Neural progenitor cell (in vitro differentiated cells): Measurements from ENCODE around the gene ESPL1. TPM values are rescaled to one million over a fixed set of nuclear protein-coding genes. Genes with fewer than 3 reads are reported as not detected.
A peak's percentile ranks its signal among the peaks of the same experiment; 100 is the strongest.

Experiments
- DNase-seq: peaks from one replicate; pipeline ENCODE4 v3.0.0-alpha.2; 2016; ENCODE audit warnings: low spot score
- H2AFZ ChIP-seq: fragments of 200-600 bp; sonication (generic); replicated peaks from 2 replicates; pipeline ENCODE4 v1.6.1; 2016; ENCODE audit warnings: antibody characterized with exemption
- H3F3A ChIP-seq: fragments of 200-600 bp; sonication (generic); 2 replicates; pipeline ENCODE4 v1.6.1; 2016; ENCODE audit warnings: antibody characterized with exemption, low read depth
- H3K27ac ChIP-seq: fragments of 200-600 bp; sonication (generic); 2 replicates; pipeline ENCODE4 v1.5.1; 2016; ENCODE audit warnings: mild to moderate bottlenecking
- H3K27me3 ChIP-seq: fragments of 200-600 bp; sonication (generic); 2 replicates; pipeline ENCODE4 v1.6.1; 2016; ENCODE audit warnings: mild to moderate bottlenecking, moderate library complexity
- H3K36me3 ChIP-seq: fragments of 200-600 bp; sonication (generic); 2 replicates; pipeline ENCODE4 v1.5.1; 2016
- H3K4me1 ChIP-seq: fragments of 200-600 bp; sonication (generic); 2 replicates; pipeline ENCODE4 v1.6.1; 2016; ENCODE audit warnings: mixed run types
- H3K4me2 ChIP-seq: fragments of 200-600 bp; sonication (generic); 2 replicates; pipeline ENCODE4 v1.6.1; 2016
- H3K4me3 ChIP-seq: fragments of 200-600 bp; sonication (generic); 2 replicates; pipeline ENCODE4 v1.5.1; 2016
- H3K79me2 ChIP-seq: fragments of 200-600 bp; sonication (generic); 2 replicates; pipeline ENCODE4 v1.6.1; 2016; ENCODE audit warnings: low read depth
- H3K9ac ChIP-seq: fragments of 200-600 bp; sonication (generic); 2 replicates; pipeline ENCODE4 v1.6.1; 2016
- H3K9me3 ChIP-seq: fragments of 200-600 bp; sonication (generic); 2 replicates; pipeline ENCODE4 v1.5.1; 2016; ENCODE audit warnings: low read depth
- H4K20me1 ChIP-seq: fragments of 200-600 bp; sonication (generic); 2 replicates; pipeline ENCODE4 v1.6.1; 2016; ENCODE audit warnings: low read depth
- H3K27ac Mint-ChIP-seq: 3 replicates; pipeline ENCODE4 v1.8.0; 2021; ENCODE audit warnings: mixed read lengths
- H3K27me3 Mint-ChIP-seq: 2 replicates; pipeline ENCODE4 v1.8.0; 2022; ENCODE audit warnings: low read depth, mild to moderate bottlenecking, inconsistent platforms, moderate library complexity, mixed read lengths; ENCODE audit not compliant: insufficient read depth
- H3K36me3 Mint-ChIP-seq: 3 replicates; pipeline ENCODE4 v1.8.0; 2021; ENCODE audit warnings: mixed read lengths
- H3K4me1 Mint-ChIP-seq: 3 replicates; pipeline ENCODE4 v1.8.0; 2021; ENCODE audit warnings: mixed read lengths
- H3K4me3 Mint-ChIP-seq: 3 replicates; pipeline ENCODE4 v1.8.0; 2021; ENCODE audit warnings: mild to moderate bottlenecking, moderate library complexity, mixed read lengths
- H3K9me3 Mint-ChIP-seq: 3 replicates; pipeline ENCODE4 v1.8.0; 2020; ENCODE audit warnings: mixed read lengths
- EZH2 ChIP-seq: fragments of 200-600 bp; sonication (generic); IDR thresholded peaks from 2 replicates; pipeline ENCODE4 v1.6.1; 2017; ENCODE audit warnings: antibody characterized with exemption, mild to moderate bottlenecking, moderate library complexity
- EZH2phosphoT487 ChIP-seq: fragments of 200-600 bp; sonication (generic); IDR thresholded peaks from 2 replicates; pipeline ENCODE4 v1.6.1; 2017; ENCODE audit warnings: antibody characterized with exemption
- total RNA-seq: library from RNA; depleted of rRNA; stranded (reverse); fragments of >200 nt; gene quantifications from 2 replicates; pipeline ENCODE4 v1.2.3, GENCODE V29; 2015; ENCODE audit warnings: low replicate concordance
- TF ChIP-seq, protein P1 (sequence below): fragments of 200-600 bp; sonication (generic); IDR thresholded peaks from 2 replicates; pipeline ENCODE4 v1.5.1; 2017; ENCODE audit warnings: antibody characterized with exemption, mild to moderate bottlenecking

ESPL1 gene
- total RNA-seq, 1 donor from 2014 or later = 34.3 TPM

DNA sequence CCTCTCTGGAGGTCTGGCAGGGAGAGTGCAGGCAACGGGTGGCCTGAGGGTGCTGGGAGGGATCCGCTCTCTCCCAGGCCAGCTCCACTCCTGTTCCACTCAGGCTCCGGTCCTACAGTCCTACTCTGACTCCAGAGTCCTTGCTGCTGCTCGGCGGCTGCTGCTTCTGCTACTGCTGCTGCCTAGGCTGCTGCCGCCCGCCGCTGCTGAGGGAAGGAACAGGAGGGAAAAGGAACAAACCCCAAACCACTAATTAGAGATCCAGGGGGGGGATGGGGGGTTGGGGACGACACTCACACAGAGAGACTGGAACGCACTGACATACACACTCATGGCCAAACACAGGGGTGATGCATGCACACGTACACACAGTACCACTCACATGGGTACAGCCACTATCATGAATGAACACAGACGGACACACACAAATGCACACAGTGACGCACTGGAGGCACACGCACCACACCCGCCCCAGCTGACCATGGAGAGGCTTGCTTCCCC, 68.1 kb downstream of the ESPL1 start, which contains the start of gene SP7:
Gene SP7, minus strand, starts transcription at position 174 of the 501 bp plus-strand sequence. CDS start 708 bp downstream, outside the sequence.
- Mint-ChIP-seq H3K36me3 (no peaks in the 10 kb centered on the region), H3K9me3 (no peaks in the 10 kb centered on the region), H3K27me3 (peaks cover 9% of the 10 kb centered on the region), H3K4me3 (no peak within 1 kb of the TSS), H3K27ac (peak within 1 kb of the TSS; percentile 34), H3K4me1 (peaks cover 38% of the 10 kb centered on the region)
- H4K20me1 ChIP-seq = no peaks in the 10 kb centered on the region
- H3K79me2 ChIP-seq = no peaks in the 10 kb centered on the region
- peak; percentile 37 for DNase-seq
- H3K27ac ChIP-seq = no peak within 1 kb of the TSS
- no peak for TF ChIP-seq EZH2phosphoT487
- TF ChIP-seq EZH2 = no peak
- TF ChIP-seq, protein P1, sequence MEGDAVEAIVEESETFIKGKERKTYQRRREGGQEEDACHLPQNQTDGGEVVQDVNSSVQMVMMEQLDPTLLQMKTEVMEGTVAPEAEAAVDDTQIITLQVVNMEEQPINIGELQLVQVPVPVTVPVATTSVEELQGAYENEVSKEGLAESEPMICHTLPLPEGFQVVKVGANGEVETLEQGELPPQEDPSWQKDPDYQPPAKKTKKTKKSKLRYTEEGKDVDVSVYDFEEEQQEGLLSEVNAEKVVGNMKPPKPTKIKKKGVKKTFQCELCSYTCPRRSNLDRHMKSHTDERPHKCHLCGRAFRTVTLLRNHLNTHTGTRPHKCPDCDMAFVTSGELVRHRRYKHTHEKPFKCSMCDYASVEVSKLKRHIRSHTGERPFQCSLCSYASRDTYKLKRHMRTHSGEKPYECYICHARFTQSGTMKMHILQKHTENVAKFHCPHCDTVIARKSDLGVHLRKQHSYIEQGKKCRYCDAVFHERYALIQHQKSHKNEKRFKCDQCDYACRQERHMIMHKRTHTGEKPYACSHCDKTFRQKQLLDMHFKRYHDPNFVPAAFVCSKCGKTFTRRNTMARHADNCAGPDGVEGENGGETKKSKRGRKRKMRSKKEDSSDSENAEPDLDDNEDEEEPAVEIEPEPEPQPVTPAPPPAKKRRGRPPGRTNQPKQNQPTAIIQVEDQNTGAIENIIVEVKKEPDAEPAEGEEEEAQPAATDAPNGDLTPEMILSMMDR = no peak
- H3K36me3 ChIP-seq = no peaks in the 10 kb centered on the region
- H2AFZ ChIP-seq = peak within 1 kb of the TSS; percentile 63
- H3K4me1 ChIP-seq = peaks cover 36% of the 10 kb centered on the region
- H3K4me3 ChIP-seq = no peak within 1 kb of the TSS
- no peak within 1 kb of the TSS for H3K9ac ChIP-seq
- H3K27me3 ChIP-seq = no peaks in the 10 kb centered on the region
- H3K4me2 ChIP-seq = peak within 1 kb of the TSS; percentile 61
- H3F3A ChIP-seq = peaks cover 2% of the 10 kb centered on the region
- no peaks in the 10 kb centered on the region for H3K9me3 ChIP-seq

DNA sequence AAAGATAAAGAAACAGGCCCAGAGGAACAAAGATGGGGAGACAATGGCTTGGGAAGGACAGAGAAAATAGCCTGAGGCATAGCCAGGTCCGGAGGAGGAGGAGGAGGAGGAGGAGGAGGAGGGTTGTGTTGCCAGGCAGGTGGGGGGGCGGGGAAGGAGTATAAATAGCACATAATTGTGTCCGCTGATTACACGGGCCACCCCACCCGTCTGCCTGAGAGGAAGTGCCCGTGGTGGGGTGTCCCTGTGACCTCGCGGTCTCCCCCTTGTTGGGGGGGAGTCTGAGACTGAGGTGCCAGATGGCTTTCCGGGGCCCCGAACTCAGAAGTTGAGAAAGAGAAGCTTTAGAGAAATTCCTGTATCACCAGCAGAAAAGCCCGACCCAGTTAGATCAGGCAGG, 69.9 kb downstream of the ESPL1 start:
- no peak for TF ChIP-seq EZH2phosphoT487
- TF ChIP-seq, protein P1 = no peak
- no peak for TF ChIP-seq EZH2
- Mint-ChIP-seq H3K36me3 (no peaks in the 10 kb centered on the region), H3K27ac (peak overlapping the region; percentile 14), H3K9me3 (no peaks in the 10 kb centered on the region), H3K27me3 (peaks cover 16% of the 10 kb centered on the region), H3K4me1 (peaks cover 37% of the 10 kb centered on the region), H3K4me3 (no peak overlapping the region)
- H3K79me2 ChIP-seq = no peaks in the 10 kb centered on the region
- H3K27me3 ChIP-seq = no peaks in the 10 kb centered on the region
- H3K9me3 ChIP-seq = no peaks in the 10 kb centered on the region
- H3F3A ChIP-seq = peaks cover 2% of the 10 kb centered on the region
- no peak overlapping the region for H3K9ac ChIP-seq
- no peak overlapping the region for H3K27ac ChIP-seq
- H3K4me2 ChIP-seq = peak overlapping the region; percentile 36
- no peak overlapping the region for H3K4me3 ChIP-seq
- no peak for DNase-seq
- peaks cover 36% of the 10 kb centered on the region for H3K4me1 ChIP-seq
- H2AFZ ChIP-seq = peak overlapping the region; percentile 99
- H3K36me3 ChIP-seq = no peaks in the 10 kb centered on the region
- no peaks in the 10 kb centered on the region for H4K20me1 ChIP-seq

DNA sequence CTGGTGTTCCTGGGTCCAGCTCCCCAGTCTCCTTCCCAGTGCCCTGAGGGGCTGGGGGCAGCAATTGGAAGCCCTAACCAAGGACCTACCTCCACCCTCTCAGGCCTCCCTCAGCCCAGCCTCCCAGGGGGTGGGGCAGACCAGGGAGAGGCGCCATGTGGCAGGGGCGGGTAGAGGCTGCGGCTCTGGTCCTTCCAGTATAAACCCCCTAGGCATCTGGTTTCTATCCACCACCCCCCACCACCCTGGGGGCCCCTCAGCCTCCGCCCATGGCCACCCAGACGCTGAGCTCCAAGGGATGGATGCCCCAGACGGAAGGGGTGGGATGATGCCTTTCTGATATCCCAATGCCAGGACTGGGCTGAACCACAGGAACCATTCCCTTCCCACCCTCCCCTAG, 70.8 kb downstream of the ESPL1 start:
- H3K4me3 ChIP-seq = no peak overlapping the region
- no peaks in the 10 kb centered on the region for H3K36me3 Mint-ChIP-seq
- peaks cover 36% of the 10 kb centered on the region for H3K4me1 ChIP-seq
- no peak overlapping the region for H3K27ac Mint-ChIP-seq
- DNase-seq = no peak
- TF ChIP-seq EZH2 (no peak), EZH2phosphoT487 (no peak)
- TF ChIP-seq, protein P1 = no peak
- H3K79me2 ChIP-seq = no peaks in the 10 kb centered on the region
- no peak overlapping the region for H3K9ac ChIP-seq
- H3K9me3 ChIP-seq = no peaks in the 10 kb centered on the region
- H4K20me1 ChIP-seq = no peaks in the 10 kb centered on the region
- H3K4me1 Mint-ChIP-seq = peaks cover 33% of the 10 kb centered on the region
- peaks cover 8% of the 10 kb centered on the region for H3F3A ChIP-seq
- H3K27me3 Mint-ChIP-seq = peaks cover 16% of the 10 kb centered on the region
- no peaks in the 10 kb centered on the region for H3K27me3 ChIP-seq
- H3K27ac ChIP-seq = no peak overlapping the region
- no peaks in the 10 kb centered on the region for H3K9me3 Mint-ChIP-seq
- H3K36me3 ChIP-seq = no peaks in the 10 kb centered on the region
- no peak overlapping the region for H2AFZ ChIP-seq
- no peak overlapping the region for H3K4me2 ChIP-seq
- H3K4me3 Mint-ChIP-seq = no peak overlapping the region
